ENCODE results near the gene IRX1. TPM values are rescaled to one million over a fixed set of nuclear protein-coding genes. Genes with fewer than 3 reads are reported as not detected.
A peak's percentile ranks its signal among the peaks of the same experiment; 100 is the strongest.

The IRX1 gene
- total and polyA plus RNA-seq, 4 donors = 0.33 TPM; not detected in 3

DNA sequence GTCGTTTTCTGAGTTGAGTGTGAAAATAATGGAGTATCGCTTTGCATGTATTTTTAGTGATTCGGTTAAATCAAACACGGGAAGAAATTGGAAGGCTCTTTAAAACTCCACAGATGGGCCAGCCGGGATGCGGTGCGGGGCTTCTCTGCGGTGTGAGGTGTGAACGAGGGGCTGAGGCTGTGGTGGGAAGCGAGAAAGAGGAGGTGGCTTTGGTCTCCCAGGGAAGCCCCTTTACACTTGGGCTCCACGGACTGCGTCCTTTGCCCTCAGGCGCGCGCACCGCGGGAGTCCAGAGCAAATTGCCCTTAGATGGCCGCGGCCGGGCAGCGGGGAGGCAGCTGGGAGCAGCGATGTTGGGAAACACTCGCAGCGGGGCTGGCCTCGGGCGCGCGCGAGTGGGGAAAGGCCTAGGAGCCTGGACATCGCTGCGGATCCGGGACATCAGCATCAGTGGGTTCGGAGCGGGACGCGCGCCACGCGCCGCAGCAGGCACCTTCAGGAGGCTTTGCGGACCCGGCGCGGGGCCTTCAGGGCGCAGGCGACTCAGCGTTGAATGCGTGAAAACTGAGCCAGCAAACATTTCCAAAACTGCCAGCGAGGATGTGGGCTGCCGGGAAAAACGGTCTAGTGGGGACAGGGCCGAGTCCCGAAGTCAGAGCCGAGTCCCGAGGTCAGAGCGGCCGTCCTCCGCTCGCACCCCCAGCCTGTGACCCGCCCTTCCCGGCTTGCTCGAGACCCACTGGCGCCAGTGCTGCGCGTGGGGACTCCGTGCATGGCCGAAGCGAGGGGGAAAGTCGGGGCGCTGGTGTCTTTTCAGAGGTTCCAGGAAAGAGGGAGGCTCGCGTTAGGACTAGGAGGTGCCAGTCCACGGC, 6.5 kb downstream of the IRX1 start:
- TF ChIP-seq YY1 (IDR thresholded peaks at IDR 0.05) = no peak
- TF ChIP-seq, protein P1, sequence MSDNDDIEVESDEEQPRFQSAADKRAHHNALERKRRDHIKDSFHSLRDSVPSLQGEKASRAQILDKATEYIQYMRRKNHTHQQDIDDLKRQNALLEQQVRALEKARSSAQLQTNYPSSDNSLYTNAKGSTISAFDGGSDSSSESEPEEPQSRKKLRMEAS (IDR thresholded peaks at IDR 0.05) = no peak
- TF ChIP-seq GABPA (IDR thresholded peaks at IDR 0.05 in 1 of 2, conservative IDR thresholded peaks at IDR 0.05 in 1 of 2) = no peak
- Histone ChIP-seq H3K27ac (ENCODE audit: low read depth in 1 of 2, low read length in 2 of 2) (no peak overlapping the region), H3K9ac (ENCODE audit: low read depth in 1 of 2, low read length in 2 of 2) (no peak overlapping the region), H3K9me3 (ENCODE audit: control insufficient read depth in 4 of 4, low read length in 3 of 4) (no peaks in the 10 kb centered on the region), H3K36me3 (ENCODE audit: control insufficient read depth in 4 of 4, insufficient read depth in 3 of 4, low read depth in 1 of 4, low read length in 3 of 4) (no peaks in the 10 kb centered on the region), H3K27me3 (ENCODE audit: control insufficient read depth in 4 of 4, insufficient read depth in 4 of 4, low read length in 3 of 4) (peaks cover 4 to 46% (median 12%) of the 10 kb centered on the region in 4 donors), H3K4me1 (ENCODE audit: control insufficient read depth in 4 of 4, insufficient read depth in 4 of 4, low read length in 3 of 4) (peaks cover 0 to 22% (median 11%) of the 10 kb centered on the region in 4 donors), H3K4me3 (ENCODE audit: low read depth in 1 of 3, low read length in 3 of 3) (peak overlapping the region in 1 of 3 donors; percentile 18)
- no peak for DNase-seq (ENCODE audit: low spot score)
- WGBS = 6% methylated on average over 73 of the region's 73 CpGs

DNA sequence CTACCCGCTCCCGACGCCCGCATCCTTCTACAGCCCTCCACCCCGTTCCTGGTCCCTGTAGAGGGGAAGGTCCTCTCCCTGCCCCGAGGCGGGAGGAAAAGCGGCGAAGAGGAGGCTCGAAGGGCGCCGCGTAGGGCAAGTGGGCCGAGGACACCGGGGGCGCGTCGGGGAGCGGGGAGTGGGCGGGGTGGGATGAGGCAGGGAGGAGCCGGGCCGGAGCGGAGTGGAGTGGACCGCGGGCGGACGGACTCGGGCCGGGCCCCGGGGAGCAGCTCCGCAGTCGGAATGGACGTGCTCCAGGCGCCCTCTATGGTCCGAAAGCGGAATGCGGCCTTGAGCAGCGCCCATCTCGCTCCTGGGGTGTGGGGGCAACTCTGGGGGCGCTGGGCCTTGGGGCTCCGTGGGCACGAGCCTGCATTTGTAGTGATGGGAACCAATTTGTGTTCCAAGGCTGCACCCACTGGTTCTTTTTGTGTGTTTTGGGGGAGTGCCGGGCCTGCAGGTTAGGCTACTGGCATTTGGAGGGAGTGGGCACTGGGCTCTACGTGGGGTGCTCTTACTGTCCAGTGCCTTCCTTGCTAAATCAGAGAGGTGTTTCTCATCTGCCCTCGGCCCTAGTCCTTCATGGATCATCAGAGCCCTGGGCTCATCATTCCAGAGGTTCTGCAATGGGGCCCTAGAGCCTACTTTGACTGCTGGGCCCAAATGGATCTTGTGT, 7.3 kb downstream of the IRX1 start:
- no peak overlapping the region for H3K9ac ChIP-seq (ENCODE audit: low read depth in 1 of 2, low read length in 2 of 2)
- H3K27ac ChIP-seq (ENCODE audit: low read depth in 1 of 2, low read length in 2 of 2) = no peak overlapping the region
- H3K4me1 ChIP-seq (ENCODE audit: control insufficient read depth in 4 of 4, insufficient read depth in 4 of 4, low read length in 3 of 4) = peaks cover 0 to 22% (median 11%) of the 10 kb centered on the region in 4 donors
- H3K4me3 ChIP-seq (ENCODE audit: low read depth in 1 of 3, low read length in 3 of 3) = peak overlapping the region in 1 of 3 donors; percentile 18
- no peak for DNase-seq (ENCODE audit: low spot score)
- peaks cover 4 to 46% (median 12%) of the 10 kb centered on the region in 4 donors for H3K27me3 ChIP-seq (ENCODE audit: control insufficient read depth in 4 of 4, insufficient read depth in 4 of 4, low read length in 3 of 4)
- no peaks in the 10 kb centered on the region for H3K36me3 ChIP-seq (ENCODE audit: control insufficient read depth in 4 of 4, insufficient read depth in 3 of 4, low read depth in 1 of 4, low read length in 3 of 4)
- WGBS = 6% methylated on average over 45 of the region's 45 CpGs
- TF ChIP-seq RAD21 (IDR thresholded peaks at IDR 0.05) (peak; percentile 43 to 70), NR2F2 (IDR thresholded peaks at IDR 0.05) (no peak), TAF1 (conservative IDR thresholded peaks at IDR 0.05) (no peak)
- TF ChIP-seq, protein P2, sequence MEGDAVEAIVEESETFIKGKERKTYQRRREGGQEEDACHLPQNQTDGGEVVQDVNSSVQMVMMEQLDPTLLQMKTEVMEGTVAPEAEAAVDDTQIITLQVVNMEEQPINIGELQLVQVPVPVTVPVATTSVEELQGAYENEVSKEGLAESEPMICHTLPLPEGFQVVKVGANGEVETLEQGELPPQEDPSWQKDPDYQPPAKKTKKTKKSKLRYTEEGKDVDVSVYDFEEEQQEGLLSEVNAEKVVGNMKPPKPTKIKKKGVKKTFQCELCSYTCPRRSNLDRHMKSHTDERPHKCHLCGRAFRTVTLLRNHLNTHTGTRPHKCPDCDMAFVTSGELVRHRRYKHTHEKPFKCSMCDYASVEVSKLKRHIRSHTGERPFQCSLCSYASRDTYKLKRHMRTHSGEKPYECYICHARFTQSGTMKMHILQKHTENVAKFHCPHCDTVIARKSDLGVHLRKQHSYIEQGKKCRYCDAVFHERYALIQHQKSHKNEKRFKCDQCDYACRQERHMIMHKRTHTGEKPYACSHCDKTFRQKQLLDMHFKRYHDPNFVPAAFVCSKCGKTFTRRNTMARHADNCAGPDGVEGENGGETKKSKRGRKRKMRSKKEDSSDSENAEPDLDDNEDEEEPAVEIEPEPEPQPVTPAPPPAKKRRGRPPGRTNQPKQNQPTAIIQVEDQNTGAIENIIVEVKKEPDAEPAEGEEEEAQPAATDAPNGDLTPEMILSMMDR (IDR thresholded peaks at IDR 0.05; ENCODE audit: low read depth, low read length, missing input control) = peak; percentile 41
- no peaks in the 10 kb centered on the region for H3K9me3 ChIP-seq (ENCODE audit: control insufficient read depth in 4 of 4, low read length in 3 of 4)

DNA sequence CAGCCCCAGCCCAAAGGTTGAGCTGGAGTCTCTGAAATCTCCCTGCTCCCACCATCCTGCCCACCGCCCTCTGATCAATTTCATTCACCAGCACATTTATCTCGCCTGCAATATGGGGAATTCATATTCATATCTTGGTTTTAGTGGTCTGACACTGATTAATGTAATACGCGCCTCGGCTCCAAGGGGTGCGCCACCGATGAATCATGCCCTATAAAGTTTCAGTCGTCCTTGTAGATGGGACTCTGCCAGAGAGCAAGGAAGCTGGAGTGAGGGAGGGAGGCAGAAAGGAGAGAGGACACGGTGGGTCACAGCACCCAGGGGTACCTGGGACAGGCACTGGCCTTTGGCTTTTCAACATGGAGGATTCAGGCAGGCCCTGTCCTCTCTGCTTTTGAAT, 8.9 kb downstream of the IRX1 start:
- Histone ChIP-seq H3K36me3 (ENCODE audit: control insufficient read depth in 4 of 4, insufficient read depth in 3 of 4, low read depth in 1 of 4, low read length in 3 of 4) (no peaks in the 10 kb centered on the region), H3K9ac (ENCODE audit: low read depth in 1 of 2, low read length in 2 of 2) (no peak overlapping the region), H3K4me1 (ENCODE audit: control insufficient read depth in 4 of 4, insufficient read depth in 4 of 4, low read length in 3 of 4) (peaks cover 0 to 22% (median 11%) of the 10 kb centered on the region in 4 donors), H3K9me3 (ENCODE audit: control insufficient read depth in 4 of 4, low read length in 3 of 4) (no peaks in the 10 kb centered on the region), H3K27ac (ENCODE audit: low read depth in 1 of 2, low read length in 2 of 2) (no peak overlapping the region), H3K4me3 (ENCODE audit: low read depth in 1 of 3, low read length in 3 of 3) (no peak overlapping the region), H3K27me3 (ENCODE audit: control insufficient read depth in 4 of 4, insufficient read depth in 4 of 4, low read length in 3 of 4) (peaks cover 4 to 39% (median 12%) of the 10 kb centered on the region in 4 donors)
- TF ChIP-seq, protein P2 (IDR thresholded peaks at IDR 0.05; ENCODE audit: low read depth, low read length, missing input control) = no peak
- no peak for TF ChIP-seq NR2F2 (IDR thresholded peaks at IDR 0.05)
- no peak for TF ChIP-seq HNF4A (conservative IDR thresholded peaks at IDR 0.05)
- TF ChIP-seq GABPA (IDR thresholded peaks at IDR 0.05 in 1 of 2, conservative IDR thresholded peaks at IDR 0.05 in 1 of 2) = no peak
- no peak for TF ChIP-seq EGR1 (IDR thresholded peaks at IDR 0.05; ENCODE audit: low read depth in 2 of 2)
- no peak for TF ChIP-seq HNF4G (IDR thresholded peaks at IDR 0.05)
- TF ChIP-seq, protein P3, sequence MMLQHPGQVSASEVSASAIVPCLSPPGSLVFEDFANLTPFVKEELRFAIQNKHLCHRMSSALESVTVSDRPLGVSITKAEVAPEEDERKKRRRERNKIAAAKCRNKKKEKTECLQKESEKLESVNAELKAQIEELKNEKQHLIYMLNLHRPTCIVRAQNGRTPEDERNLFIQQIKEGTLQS (IDR thresholded peaks at IDR 0.05) = no peak
- no peak for TF ChIP-seq JUND (IDR thresholded peaks at IDR 0.05)
- TF ChIP-seq, protein P4, sequence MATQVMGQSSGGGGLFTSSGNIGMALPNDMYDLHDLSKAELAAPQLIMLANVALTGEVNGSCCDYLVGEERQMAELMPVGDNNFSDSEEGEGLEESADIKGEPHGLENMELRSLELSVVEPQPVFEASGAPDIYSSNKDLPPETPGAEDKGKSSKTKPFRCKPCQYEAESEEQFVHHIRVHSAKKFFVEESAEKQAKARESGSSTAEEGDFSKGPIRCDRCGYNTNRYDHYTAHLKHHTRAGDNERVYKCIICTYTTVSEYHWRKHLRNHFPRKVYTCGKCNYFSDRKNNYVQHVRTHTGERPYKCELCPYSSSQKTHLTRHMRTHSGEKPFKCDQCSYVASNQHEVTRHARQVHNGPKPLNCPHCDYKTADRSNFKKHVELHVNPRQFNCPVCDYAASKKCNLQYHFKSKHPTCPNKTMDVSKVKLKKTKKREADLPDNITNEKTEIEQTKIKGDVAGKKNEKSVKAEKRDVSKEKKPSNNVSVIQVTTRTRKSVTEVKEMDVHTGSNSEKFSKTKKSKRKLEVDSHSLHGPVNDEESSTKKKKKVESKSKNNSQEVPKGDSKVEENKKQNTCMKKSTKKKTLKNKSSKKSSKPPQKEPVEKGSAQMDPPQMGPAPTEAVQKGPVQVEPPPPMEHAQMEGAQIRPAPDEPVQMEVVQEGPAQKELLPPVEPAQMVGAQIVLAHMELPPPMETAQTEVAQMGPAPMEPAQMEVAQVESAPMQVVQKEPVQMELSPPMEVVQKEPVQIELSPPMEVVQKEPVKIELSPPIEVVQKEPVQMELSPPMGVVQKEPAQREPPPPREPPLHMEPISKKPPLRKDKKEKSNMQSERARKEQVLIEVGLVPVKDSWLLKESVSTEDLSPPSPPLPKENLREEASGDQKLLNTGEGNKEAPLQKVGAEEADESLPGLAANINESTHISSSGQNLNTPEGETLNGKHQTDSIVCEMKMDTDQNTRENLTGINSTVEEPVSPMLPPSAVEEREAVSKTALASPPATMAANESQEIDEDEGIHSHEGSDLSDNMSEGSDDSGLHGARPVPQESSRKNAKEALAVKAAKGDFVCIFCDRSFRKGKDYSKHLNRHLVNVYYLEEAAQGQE (IDR thresholded peaks at IDR 0.05) = no peak
- no peak for TF ChIP-seq YY1 (IDR thresholded peaks at IDR 0.05)
- no peak for TF ChIP-seq RXRA (IDR thresholded peaks at IDR 0.05)
- 64% methylated on average over 9 of the region's 9 CpGs for WGBS
- no peak for DNase-seq (ENCODE audit: low spot score)
